ENCODE data around the gene FERMT1. TPM values are rescaled to one million over a fixed set of nuclear protein-coding genes. Genes with fewer than 3 reads are reported as not detected.

FERMT1 gene
- total RNA-seq, 2 donors from 2014 or later: 3.5 to 4.1 TPM

- Mint-ChIP-seq H3K4me3 (no peak overlapping the region), H3K36me3 (ENCODE audit: low read depth) (no peaks in the 10 kb centered on the region), H3K27ac (no peak overlapping the region), H3K27me3 (ENCODE audit: insufficient read depth) (no peaks in the 10 kb centered on the region), H3K9me3 (no peaks in the 10 kb centered on the region), H3K4me1 (no peaks in the 10 kb centered on the region)
- Histone ChIP-seq H3K4me3 (ENCODE audit: low read length) (no peak overlapping the region), H3K27ac (ENCODE audit: low read depth, low read length) (no peak overlapping the region), H3K27me3 (ENCODE audit: control insufficient read depth, insufficient read depth, low read length, poor library complexity, severe bottlenecking) (no peaks in the 10 kb centered on the region), H3K9me3 (ENCODE audit: control insufficient read depth, low read length) (no peaks in the 10 kb centered on the region), H3K9ac (ENCODE audit: extremely low read depth, low read length, poor library complexity, severe bottlenecking) (no peak overlapping the region), H3K36me3 (ENCODE audit: control insufficient read depth, insufficient read depth, low read length) (no peaks in the 10 kb centered on the region), H3K4me1 (ENCODE audit: control insufficient read depth, insufficient read depth, low read length) (no peaks in the 10 kb centered on the region)
- DNase-seq: no peak
- WGBS, 2 experiments (ENCODE audit: insufficient coverage in 1 of 2, insufficient read length in 1 of 2): 89 to 94% methylated on average over 3 to 4 of the region's 5 CpGs
- TF ChIP-seq, protein P1, sequence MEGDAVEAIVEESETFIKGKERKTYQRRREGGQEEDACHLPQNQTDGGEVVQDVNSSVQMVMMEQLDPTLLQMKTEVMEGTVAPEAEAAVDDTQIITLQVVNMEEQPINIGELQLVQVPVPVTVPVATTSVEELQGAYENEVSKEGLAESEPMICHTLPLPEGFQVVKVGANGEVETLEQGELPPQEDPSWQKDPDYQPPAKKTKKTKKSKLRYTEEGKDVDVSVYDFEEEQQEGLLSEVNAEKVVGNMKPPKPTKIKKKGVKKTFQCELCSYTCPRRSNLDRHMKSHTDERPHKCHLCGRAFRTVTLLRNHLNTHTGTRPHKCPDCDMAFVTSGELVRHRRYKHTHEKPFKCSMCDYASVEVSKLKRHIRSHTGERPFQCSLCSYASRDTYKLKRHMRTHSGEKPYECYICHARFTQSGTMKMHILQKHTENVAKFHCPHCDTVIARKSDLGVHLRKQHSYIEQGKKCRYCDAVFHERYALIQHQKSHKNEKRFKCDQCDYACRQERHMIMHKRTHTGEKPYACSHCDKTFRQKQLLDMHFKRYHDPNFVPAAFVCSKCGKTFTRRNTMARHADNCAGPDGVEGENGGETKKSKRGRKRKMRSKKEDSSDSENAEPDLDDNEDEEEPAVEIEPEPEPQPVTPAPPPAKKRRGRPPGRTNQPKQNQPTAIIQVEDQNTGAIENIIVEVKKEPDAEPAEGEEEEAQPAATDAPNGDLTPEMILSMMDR (conservative IDR thresholded peaks at IDR 0.05): no peak
Measured at GRCh38 chr20:6095409-6095808, 27.4 kb downstream of the FERMT1 start.

DNA sequence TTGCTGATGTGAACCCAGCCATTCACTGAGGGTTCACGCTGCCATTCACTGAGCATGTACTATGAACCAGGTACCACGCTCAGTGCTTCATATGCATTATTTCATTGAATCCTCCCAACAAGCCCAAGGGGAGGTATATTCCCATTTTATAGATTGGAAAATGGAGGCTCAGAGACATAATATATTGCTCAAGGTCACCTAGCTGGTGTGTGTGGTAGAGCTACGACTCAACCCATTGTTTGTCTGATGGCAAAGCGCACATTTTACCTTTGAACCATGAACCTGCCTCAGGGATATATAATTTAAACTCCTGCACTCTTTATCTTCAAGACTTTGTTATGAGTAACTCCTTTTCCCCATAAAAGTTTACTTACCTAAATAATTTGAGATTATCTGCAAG lies 28.3 kb downstream of the FERMT1 start:
- DNase-seq: no peak
- WGBS, 2 experiments (ENCODE audit: insufficient coverage in 1 of 2, insufficient read length in 1 of 2): 82 to 94% methylated on average over 3 to 4 of the region's 4 CpGs
- H3K27me3 Mint-ChIP-seq (ENCODE audit: insufficient read depth): no peaks in the 10 kb centered on the region
- no peak overlapping the region for H3K4me3 Mint-ChIP-seq
- no peaks in the 10 kb centered on the region for H3K4me1 ChIP-seq (ENCODE audit: control insufficient read depth, insufficient read depth, low read length)
- no peaks in the 10 kb centered on the region for H3K9me3 Mint-ChIP-seq
- no peaks in the 10 kb centered on the region for H3K27me3 ChIP-seq (ENCODE audit: control insufficient read depth, insufficient read depth, low read length, poor library complexity, severe bottlenecking)
- no peaks in the 10 kb centered on the region for H3K9me3 ChIP-seq (ENCODE audit: control insufficient read depth, low read length)
- TF ChIP-seq, protein P1 (conservative IDR thresholded peaks at IDR 0.05): no peak
- H3K4me3 ChIP-seq (ENCODE audit: low read length): no peak overlapping the region
- no peaks in the 10 kb centered on the region for H3K36me3 ChIP-seq (ENCODE audit: control insufficient read depth, insufficient read depth, low read length)
- no peak overlapping the region for H3K9ac ChIP-seq (ENCODE audit: extremely low read depth, low read length, poor library complexity, severe bottlenecking)
- no peaks in the 10 kb centered on the region for H3K4me1 Mint-ChIP-seq
- H3K27ac Mint-ChIP-seq: no peak overlapping the region
- no peaks in the 10 kb centered on the region for H3K36me3 Mint-ChIP-seq (ENCODE audit: low read depth)
- H3K27ac ChIP-seq (ENCODE audit: low read depth, low read length): no peak overlapping the region

DNA sequence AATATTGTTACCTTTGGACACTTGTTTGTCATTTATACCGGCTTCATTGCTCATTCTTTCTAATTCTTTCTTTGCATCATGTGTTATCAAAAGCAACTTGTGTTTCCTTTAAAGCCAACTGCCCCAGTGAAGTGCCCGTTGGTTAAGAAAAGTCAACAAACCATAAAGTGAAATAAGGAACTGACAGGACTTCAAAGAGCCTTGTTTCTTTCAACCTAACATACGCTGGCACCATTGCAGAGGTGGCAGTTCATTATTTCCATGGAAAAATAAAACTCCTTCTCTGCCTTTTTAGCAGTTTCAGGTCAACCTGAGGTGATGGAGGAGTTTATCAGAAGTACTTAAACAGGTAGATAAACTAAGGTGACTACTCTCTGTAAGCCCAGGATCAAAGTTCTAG lies 28.8 kb downstream of the FERMT1 start:
- 93 to 95% methylated on average over 3 of the region's 3 CpGs for WGBS, 2 experiments (ENCODE audit: insufficient coverage in 1 of 2, insufficient read length in 1 of 2)
- H3K36me3 ChIP-seq (ENCODE audit: control insufficient read depth, insufficient read depth, low read length): no peaks in the 10 kb centered on the region
- H3K27ac Mint-ChIP-seq: no peak overlapping the region

More for the DNA sequence above, 28.8 kb downstream of the FERMT1 start:
- Histone ChIP-seq H3K9me3 (ENCODE audit: control insufficient read depth, low read length) (no peaks in the 10 kb centered on the region), H3K9ac (ENCODE audit: extremely low read depth, low read length, poor library complexity, severe bottlenecking) (no peak overlapping the region), H3K4me3 (ENCODE audit: low read length) (no peak overlapping the region), H3K27me3 (ENCODE audit: control insufficient read depth, insufficient read depth, low read length, poor library complexity, severe bottlenecking) (no peaks in the 10 kb centered on the region), H3K27ac (ENCODE audit: low read depth, low read length) (no peak overlapping the region), H3K4me1 (ENCODE audit: control insufficient read depth, insufficient read depth, low read length) (no peaks in the 10 kb centered on the region)
- no peak overlapping the region for H3K4me3 Mint-ChIP-seq
- H3K4me1 Mint-ChIP-seq: no peaks in the 10 kb centered on the region
- no peak for DNase-seq
- H3K9me3 Mint-ChIP-seq: no peaks in the 10 kb centered on the region
- H3K27me3 Mint-ChIP-seq (ENCODE audit: insufficient read depth): no peaks in the 10 kb centered on the region
- H3K36me3 Mint-ChIP-seq (ENCODE audit: low read depth): no peaks in the 10 kb centered on the region
- TF ChIP-seq, protein P1 (conservative IDR thresholded peaks at IDR 0.05): no peak
